Smooth muscle cell (in vitro differentiated cells): Measurements from ENCODE around the gene LCORL. TPM values are rescaled to one million over a fixed set of nuclear protein-coding genes. Genes with fewer than 3 reads are reported as not detected.

ENCODE experiments used
- DNase-seq: peaks from one replicate; lab custom pipeline; 2025; ENCODE audit not compliant: unreplicated experiment; lab: John Stamatoyannopoulos, UW
- H2AFZ ChIP-seq: fragments of 200-600 bp; sonication (generic); 2 replicates; pipeline ENCODE4 v1.6.0; 2016; ENCODE audit warnings: antibody characterized with exemption, low read depth, mild to moderate bottlenecking
- H3F3A ChIP-seq: fragments of 200-600 bp; sonication (generic); 2 replicates; pipeline ENCODE4 v1.6.0; 2017; ENCODE audit warnings: antibody characterized with exemption, low read depth
- H3K27ac ChIP-seq: fragments of 200-600 bp; sonication (generic); 2 replicates; pipeline ENCODE4 v1.5.1; 2016; ENCODE audit warnings: low read depth, mild to moderate bottlenecking
- H3K27me3 ChIP-seq: fragments of 200-600 bp; sonication (generic); 2 replicates; pipeline ENCODE4 v1.6.1; 2016; ENCODE audit warnings: low read depth, mild to moderate bottlenecking
- H3K36me3 ChIP-seq: fragments of 200-600 bp; sonication (generic); 2 replicates; pipeline ENCODE4 v1.5.1; 2016; ENCODE audit warnings: low read depth
- H3K4me1 ChIP-seq: fragments of 200-600 bp; sonication (generic); 2 replicates; pipeline ENCODE4 v1.5.1; 2016; ENCODE audit warnings: low read depth
- H3K4me2 ChIP-seq: fragments of 200-600 bp; sonication (generic); 2 replicates; pipeline ENCODE4 v1.6.0; 2016; ENCODE audit warnings: mild to moderate bottlenecking
- H3K4me3 ChIP-seq: fragments of 200-600 bp; sonication (generic); 2 replicates; pipeline ENCODE4 v1.5.1; 2016; ENCODE audit warnings: mild to moderate bottlenecking
- H3K79me2 ChIP-seq: fragments of 200-600 bp; sonication (generic); 2 replicates; pipeline ENCODE4 v1.6.0; 2016; ENCODE audit warnings: low read depth, mild to moderate bottlenecking
- H3K9ac ChIP-seq: fragments of 200-600 bp; sonication (generic); 2 replicates; pipeline ENCODE4 v1.6.0; 2016; ENCODE audit warnings: low read depth
- H3K9me3 ChIP-seq: fragments of 200-600 bp; sonication (generic); replicated peaks from 2 replicates; pipeline ENCODE4 v1.5.1; 2016; ENCODE audit warnings: low read depth
- H4K20me1 ChIP-seq: fragments of 200-600 bp; sonication (generic); 2 replicates; pipeline ENCODE4 v1.6.0; 2016; ENCODE audit warnings: low read depth
- CTCF ChIP-seq: fragments of 200-600 bp; sonication (generic); IDR thresholded peaks from 2 replicates; pipeline ENCODE4 v1.5.1; 2017; ENCODE audit warnings: borderline replicate concordance, mild to moderate bottlenecking, antibody characterized with exemption; ENCODE audit not compliant: insufficient read depth, poor library complexity, severe bottlenecking
- WGBS: methylation state at CpG from one replicate; pipeline ENCODE4 v1.1.7; 2016; ENCODE audit warnings: low lambda C conversion rate; 5-methylcytosine and 5-hydroxymethylcytosine counted together
- polyA plus RNA-seq: library from polyadenylated mRNA; unstranded; fragments of >200 nt; fragmentation: Nextera tagmentation; extraction: Ambion mirVana; gene quantifications from 2 replicates; pipeline ENCODE4 v1.2.1, GENCODE V29; 2016
- total RNA-seq: library from RNA; depleted of rRNA; stranded (reverse); fragments of >200 nt; gene quantifications from 2 replicates; pipeline ENCODE4 v1.2.3, GENCODE V29; 2014

The LCORL gene
- total and polyA plus RNA-seq, 2 experiments from 2014 or later = 11.2 to 16.6 TPM

- H3F3A ChIP-seq = no peaks in the 10 kb centered on the region
- H3K4me2 ChIP-seq = no peak overlapping the region
- no peaks in the 10 kb centered on the region for H3K4me1 ChIP-seq
- no peak overlapping the region for H2AFZ ChIP-seq
- H3K79me2 ChIP-seq = no peaks in the 10 kb centered on the region
- no peaks in the 10 kb centered on the region for H3K27me3 ChIP-seq
- no peaks in the 10 kb centered on the region for H4K20me1 ChIP-seq
- 98% methylated on average over 4 of the region's 4 CpGs for WGBS
- H3K9me3 ChIP-seq = no peaks in the 10 kb centered on the region
- H3K9ac ChIP-seq = no peak overlapping the region
- H3K36me3 ChIP-seq = peaks cover 3% of the 10 kb centered on the region
- TF ChIP-seq CTCF = no peak
- no peak overlapping the region for H3K4me3 ChIP-seq
- DNase-seq = no peak
- no peak overlapping the region for H3K27ac ChIP-seq
Measured at GRCh38 chr4:17956245-17956644, 65.3 kb downstream of the LCORL start.

GRCh38 chr4:17945303-17945702 lies 76.3 kb downstream of the LCORL start:
- H3K27me3 ChIP-seq = no peaks in the 10 kb centered on the region
- H3K27ac ChIP-seq = no peak overlapping the region
- no peak overlapping the region for H2AFZ ChIP-seq
- no peak overlapping the region for H3K9ac ChIP-seq
- no peaks in the 10 kb centered on the region for H3K79me2 ChIP-seq
- H3K9me3 ChIP-seq = no peaks in the 10 kb centered on the region
- no peaks in the 10 kb centered on the region for H3K36me3 ChIP-seq
- no peaks in the 10 kb centered on the region for H3F3A ChIP-seq
- H3K4me1 ChIP-seq = no peaks in the 10 kb centered on the region
- no peaks in the 10 kb centered on the region for H4K20me1 ChIP-seq
- DNase-seq = no peak
- WGBS = 98% methylated on average over 2 of the region's 2 CpGs
- no peak overlapping the region for H3K4me2 ChIP-seq
- TF ChIP-seq CTCF = no peak
- H3K4me3 ChIP-seq = no peak overlapping the region

GRCh38 chr4:17941731-17942130 lies 79.8 kb downstream of the LCORL start:
- Histone ChIP-seq H3K4me3 (no peak overlapping the region), H3K4me1 (no peaks in the 10 kb centered on the region), H3K4me2 (no peak overlapping the region), H3K9ac (no peak overlapping the region), H3K9me3 (no peaks in the 10 kb centered on the region), H2AFZ (no peak overlapping the region), H3K27ac (no peak overlapping the region), H3F3A (no peaks in the 10 kb centered on the region), H4K20me1 (no peaks in the 10 kb centered on the region), H3K27me3 (no peaks in the 10 kb centered on the region), H3K79me2 (no peaks in the 10 kb centered on the region), H3K36me3 (no peaks in the 10 kb centered on the region)
- no peak for TF ChIP-seq CTCF
- no peak for DNase-seq

GRCh38 chr4:17939054-17939453 lies 82.5 kb downstream of the LCORL start:
- H3K9me3 ChIP-seq = no peaks in the 10 kb centered on the region
- TF ChIP-seq CTCF = no peak
- H3K4me3 ChIP-seq = no peak overlapping the region
- no peaks in the 10 kb centered on the region for H3F3A ChIP-seq
- H4K20me1 ChIP-seq = no peaks in the 10 kb centered on the region
- no peaks in the 10 kb centered on the region for H3K27me3 ChIP-seq
- no peaks in the 10 kb centered on the region for H3K79me2 ChIP-seq
- H3K36me3 ChIP-seq = no peaks in the 10 kb centered on the region
- no peak overlapping the region for H3K27ac ChIP-seq
- H2AFZ ChIP-seq = no peak overlapping the region
- H3K9ac ChIP-seq = no peak overlapping the region
- no peak overlapping the region for H3K4me2 ChIP-seq
- no peak for DNase-seq
- H3K4me1 ChIP-seq = no peaks in the 10 kb centered on the region
- 40% methylated on average over 2 of the region's 2 CpGs for WGBS
